Endometrial microvascular endothelial cells (primary cell): Measurements from ENCODE around the gene POMT2. TPM values are rescaled to one million over a fixed set of nuclear protein-coding genes. Genes with fewer than 3 reads are reported as not detected.

Source experiments
- in situ Hi-C: cut with HindIII; loops from 2 replicates; pipeline ENCODE4 v1.10.0; 2017; ENCODE audit warnings: low sequenced_read_pairs, low pct_unique_long_range_greater_than_20kb; ENCODE audit errors: inconsistent ontology term
- total RNA-seq: library from RNA; depleted of rRNA; stranded (reverse); fragments of >200 nt; gene quantifications from one replicate; pipeline ENCODE4 v1.2.3, GENCODE V29; 2015; ENCODE audit errors: inconsistent ontology term

The POMT2 gene
- total RNA-seq, 1 donor from 2014 or later: 16.4 TPM

GRCh38 chr14:77251870-77252269 lies 68.8 kb downstream of the POMT2 start:
- in situ Hi-C loops: no loop called here

GRCh38 chr14:77250927-77251326 lies 69.8 kb downstream of the POMT2 start:
- in situ Hi-C loops: no loop called here

- in situ Hi-C loops: no loop called here
These were observed 71.4 kb downstream of the POMT2 start for GRCh38 chr14:77249286-77249685.

GRCh38 chr14:77248666-77249065 lies 72.0 kb downstream of the POMT2 start:
- in situ Hi-C loops: no loop called here

GRCh38 chr14:77246784-77247183 lies 73.9 kb downstream of the POMT2 start:
- in situ Hi-C loops: no loop called here

GRCh38 chr14:77245820-77246219 lies 74.9 kb downstream of the POMT2 start:
- in situ Hi-C loops: no loop called here

GRCh38 chr14:77243853-77244252 lies 76.8 kb downstream of the POMT2 start:
- in situ Hi-C loops: no loop called here

- in situ Hi-C loops: no loop called here
These were observed 77.9 kb downstream of the POMT2 start for GRCh38 chr14:77242752-77243151.

- in situ Hi-C loops: no loop called here
These were observed 78.7 kb downstream of the POMT2 start for GRCh38 chr14:77241955-77242354.

- in situ Hi-C loops: no loop called here
These were observed 80.3 kb downstream of the POMT2 start for GRCh38 chr14:77240336-77240915.

- in situ Hi-C loops: no loop called here
These were observed 81.3 kb downstream of the POMT2 start for GRCh38 chr14:77239412-77239811.

GRCh38 chr14:77238996-77239395 lies 81.7 kb downstream of the POMT2 start:
- in situ Hi-C loops: no loop called here

- in situ Hi-C loops: no loop called here
These were observed 82.3 kb downstream of the POMT2 start for GRCh38 chr14:77238356-77238755.

GRCh38 chr14:77236814-77237213 lies 83.9 kb downstream of the POMT2 start:
- in situ Hi-C loops: no loop called here

- in situ Hi-C loops: no loop called here
These were observed 89.0 kb downstream of the POMT2 start for GRCh38 chr14:77231721-77232120.

GRCh38 chr14:77230914-77231313 lies 89.8 kb downstream of the POMT2 start:
- in situ Hi-C loops: no loop called here

- in situ Hi-C loops: no loop called here
These were observed 92.6 kb downstream of the POMT2 start for GRCh38 chr14:77228056-77228455.

- in situ Hi-C loops: no loop called here
These were observed 94.7 kb downstream of the POMT2 start for GRCh38 chr14:77225892-77226557.

GRCh38 chr14:77225254-77225653 lies 95.4 kb downstream of the POMT2 start:
- in situ Hi-C loops: no loop called here
